GM11168 (cell line): ENCODE data around the gene IL18RAP.

Experiments
- in situ Hi-C: fragments of 300-500 bp; cut with MboI; formaldehyde crosslinking; loops from one replicate; pipeline ENCODE4 v1.12.0; 2022; ENCODE audit warnings: low sequenced_read_pairs; ENCODE audit not compliant: unreplicated experiment

IL18RAP gene

DNA sequence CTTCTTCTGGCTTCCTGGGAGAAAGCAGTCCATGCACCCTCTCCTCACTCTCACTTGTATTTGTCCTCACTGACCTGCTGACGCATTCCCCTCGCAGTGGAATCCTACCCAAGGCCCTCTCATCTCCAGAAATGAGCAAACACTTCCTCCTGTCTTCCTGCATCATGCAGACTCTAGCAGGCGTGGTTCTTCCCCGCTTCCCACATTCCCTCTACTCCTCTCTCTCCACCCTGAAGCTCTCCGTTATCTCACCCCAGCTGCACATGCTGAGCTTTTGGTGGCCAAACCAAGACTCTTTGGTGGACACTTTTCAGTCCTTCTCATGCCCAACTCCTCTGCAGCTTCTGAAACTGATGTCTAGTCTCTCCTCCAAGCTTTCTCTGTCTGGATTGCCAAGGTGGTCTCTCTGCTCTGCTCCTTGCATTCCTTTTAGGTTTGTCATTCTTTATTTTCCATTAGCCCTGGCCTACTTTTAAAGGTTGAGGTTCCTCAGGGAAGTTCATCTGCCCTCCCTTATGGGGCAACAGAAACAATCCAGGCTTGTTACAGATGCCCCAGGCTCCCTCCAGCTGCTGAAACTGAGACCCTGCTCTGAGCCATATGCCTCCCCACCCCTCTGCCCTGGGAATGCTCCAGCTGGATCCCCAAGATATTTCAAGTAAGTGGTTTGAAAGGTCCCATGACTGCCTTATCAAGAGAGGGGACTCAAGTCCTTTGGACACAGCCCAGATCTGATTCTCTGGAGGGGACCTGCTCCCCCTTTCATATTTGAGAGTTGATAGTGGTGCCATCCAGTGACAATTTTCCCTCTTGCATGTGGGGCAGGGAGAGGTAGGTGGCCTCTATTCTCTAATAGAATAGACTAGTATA lies 835 bp upstream of the IL18RAP start:
- in situ Hi-C loops: no loop called here

DNA sequence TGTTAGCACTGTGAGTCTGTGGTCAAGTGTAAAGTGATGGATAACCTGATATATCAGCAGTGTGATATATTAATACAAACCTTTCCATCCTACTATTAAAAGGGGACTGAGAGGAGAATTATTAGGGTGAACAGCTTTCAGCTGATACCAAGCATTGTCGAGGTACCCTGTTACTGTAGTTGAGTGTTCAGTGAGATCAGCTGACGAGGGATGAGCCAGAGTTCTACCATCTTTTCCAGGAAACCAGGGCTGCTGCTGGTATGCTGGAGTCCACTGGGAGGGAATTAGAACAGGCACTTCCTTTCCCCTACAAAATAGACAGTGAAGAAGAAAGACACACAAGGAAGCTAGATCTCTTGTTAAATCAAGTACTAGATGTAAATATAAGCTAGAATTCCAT lies 408 bp downstream of the IL18RAP start:
- in situ Hi-C loops: no loop called here

DNA sequence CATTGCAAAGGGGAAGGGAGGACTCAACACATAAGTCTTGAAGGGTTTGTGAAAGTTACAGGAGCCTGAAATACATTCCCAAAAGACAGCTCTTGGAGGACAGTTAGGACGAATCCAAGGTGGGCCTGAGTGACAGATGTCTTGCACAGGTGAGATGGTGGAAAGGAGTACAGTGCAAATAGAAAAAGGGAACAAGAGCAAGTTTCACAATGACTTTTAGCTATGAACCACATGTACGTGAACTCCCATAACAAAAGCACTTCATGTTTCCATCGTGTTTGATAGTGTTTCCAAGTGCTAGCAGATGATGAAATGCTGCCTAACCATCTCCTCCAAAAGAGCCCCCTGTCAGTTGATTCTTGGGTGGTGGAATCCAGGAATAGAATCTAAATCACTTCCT lies 1.8 kb downstream of the IL18RAP start:
- in situ Hi-C loops: no loop called here

DNA sequence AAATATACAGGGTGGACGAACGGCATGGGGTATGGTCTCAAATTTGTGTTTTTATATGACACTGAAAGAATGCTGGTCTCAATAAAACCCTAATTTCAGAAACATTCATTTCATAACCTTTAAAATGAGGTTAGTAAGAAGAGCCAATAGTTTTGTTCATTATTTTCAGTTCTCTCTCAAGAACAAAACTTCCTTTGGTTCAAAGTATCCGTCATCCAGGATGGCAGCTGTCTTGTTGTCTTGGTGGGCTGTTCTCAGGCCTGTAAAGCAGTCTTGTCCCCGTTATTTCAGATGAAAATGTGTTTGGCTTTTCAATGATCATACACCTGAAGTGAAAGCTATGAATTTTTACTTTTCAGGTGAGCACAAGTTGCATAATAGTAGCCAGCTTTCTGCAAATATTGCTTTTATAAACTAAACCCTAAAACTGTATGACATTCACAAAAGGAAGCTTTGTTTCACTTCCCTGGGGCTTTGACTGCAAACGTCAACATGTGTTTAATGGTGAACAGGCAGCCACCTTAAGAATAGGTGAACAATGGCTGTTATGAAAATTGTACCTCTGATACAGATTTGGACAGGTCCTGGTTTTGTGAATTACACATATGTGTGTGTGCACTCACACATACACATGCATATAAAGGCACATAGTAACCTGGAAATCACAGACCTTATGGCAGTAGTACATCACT lies 2.6 kb downstream of the IL18RAP start:
- in situ Hi-C loops: no loop called here

DNA sequence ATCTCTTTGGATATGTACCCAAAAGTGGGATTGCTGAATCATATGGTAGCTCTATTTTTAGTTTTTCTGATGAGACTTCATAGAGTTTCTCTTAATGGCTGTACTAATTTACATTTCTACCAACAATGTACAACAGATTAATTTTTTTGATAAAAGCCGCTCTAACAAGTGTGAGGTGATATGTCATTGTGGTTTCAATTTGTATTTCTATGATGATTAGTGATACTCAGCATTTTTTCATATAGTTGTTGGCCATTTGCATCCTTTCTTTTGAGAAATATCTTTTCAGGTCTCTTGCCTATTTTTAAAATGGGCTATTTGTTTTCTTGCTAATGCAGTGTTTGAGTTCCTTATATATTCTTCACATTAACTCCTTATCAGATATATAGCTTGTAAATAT lies 4.3 kb downstream of the IL18RAP start:
- in situ Hi-C loops: no loop called here

- in situ Hi-C loops: no loop called here
These were observed 5.6 kb downstream of the IL18RAP start for GRCh38 chr2:102428573-102428972.

GRCh38 chr2:102432386-102432785 lies 9.4 kb downstream of the IL18RAP start:
- in situ Hi-C loops: no loop called here

DNA sequence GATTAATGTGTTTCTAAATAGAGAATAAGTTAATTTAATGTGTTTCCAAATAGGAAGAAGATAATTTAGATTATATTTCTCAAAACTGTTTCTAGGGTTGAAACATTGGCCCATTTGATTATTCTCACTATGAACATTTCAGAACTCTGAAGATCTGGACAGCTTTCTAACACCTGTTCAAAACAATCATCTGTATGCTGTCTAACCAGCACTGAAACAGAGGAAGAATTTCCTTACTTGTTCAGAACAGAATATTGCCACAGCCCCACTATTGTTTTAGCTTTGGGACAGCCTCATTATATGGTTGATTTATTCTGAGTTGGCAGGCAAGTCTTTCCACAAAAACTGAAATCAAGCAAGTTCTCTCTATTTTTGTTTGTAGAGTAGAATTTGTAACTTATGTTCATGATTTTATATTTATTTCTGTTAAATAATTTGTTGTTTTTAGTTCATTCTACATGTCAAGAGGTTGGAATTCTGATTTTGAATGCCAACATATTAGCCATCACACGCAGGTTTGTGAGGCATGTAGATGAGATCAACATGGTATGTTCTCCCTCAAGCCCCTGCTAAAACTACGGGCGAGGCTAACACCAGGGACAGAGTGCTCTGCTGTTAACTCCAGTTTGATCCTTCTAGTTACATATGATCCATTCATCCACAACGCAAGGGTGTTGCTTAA lies 11.2 kb downstream of the IL18RAP start:
- in situ Hi-C loops: no loop called here

GRCh38 chr2:102434655-102435381 lies 11.9 kb downstream of the IL18RAP start:
- in situ Hi-C loops: loop anchor here (5.0 kb wide), 1 partner anchor 73 kb away; no protein-coding TSS in a partner anchor

DNA sequence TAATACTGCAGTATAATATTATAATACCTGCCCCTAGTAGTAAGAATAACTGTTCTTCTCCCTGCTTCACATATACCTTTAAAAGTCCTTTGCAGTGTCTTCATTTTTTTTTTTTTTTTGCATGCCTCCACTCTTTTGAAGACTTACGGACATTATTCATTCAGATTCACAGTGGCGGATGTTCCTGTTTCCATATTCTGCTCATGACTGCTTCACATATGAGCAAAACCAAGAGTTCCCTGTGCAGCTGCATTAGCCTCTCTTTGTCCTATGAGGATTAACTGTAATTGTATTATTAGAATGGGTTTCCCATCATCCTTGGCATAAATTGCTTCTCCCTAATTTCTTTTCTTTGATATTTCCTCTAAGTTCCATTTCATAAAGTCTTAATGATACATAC lies 12.8 kb downstream of the IL18RAP start:
- in situ Hi-C loops: loop anchor here (5.0 kb wide), 1 partner anchor 73 kb away; no protein-coding TSS in a partner anchor

DNA sequence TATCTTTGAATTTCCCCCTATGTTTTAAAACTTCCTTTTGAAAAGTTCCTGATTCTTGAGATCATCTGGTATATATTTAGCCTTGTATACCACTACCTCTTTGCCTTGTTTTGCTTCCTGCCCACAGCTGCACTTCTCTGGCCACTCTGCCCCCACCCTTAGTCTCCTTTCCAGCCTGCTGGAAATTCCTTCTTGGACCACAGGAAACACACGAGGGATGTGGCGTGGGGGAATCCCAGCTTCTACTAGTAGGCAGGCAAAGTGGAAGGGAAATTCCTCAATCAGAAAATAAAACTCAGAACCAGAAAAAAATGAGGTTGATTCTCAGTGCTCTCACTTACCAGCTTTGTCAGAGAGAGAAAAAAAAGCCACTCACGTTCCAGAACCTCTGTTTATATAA lies 13.4 kb downstream of the IL18RAP start:
- in situ Hi-C loops: loop anchor here (5.0 kb wide), 1 partner anchor 74 kb away; no protein-coding TSS in a partner anchor

DNA sequence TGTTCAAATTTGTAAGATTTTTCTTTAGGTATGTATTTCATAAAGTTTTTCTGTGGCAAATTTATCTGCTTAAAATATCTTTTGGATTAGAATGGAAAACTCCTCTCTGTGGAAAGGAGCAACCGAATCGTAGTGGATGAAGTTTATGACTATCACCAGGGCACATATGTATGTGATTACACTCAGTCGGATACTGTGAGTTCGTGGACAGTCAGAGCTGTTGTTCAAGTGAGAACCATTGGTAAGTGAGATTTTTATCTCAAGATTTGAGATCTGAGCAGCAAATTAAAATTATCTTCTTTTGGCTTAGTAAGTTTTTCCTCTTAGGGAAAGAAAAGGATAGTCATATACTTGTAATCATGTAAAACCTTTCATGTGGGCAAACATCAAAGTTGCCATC lies 14.2 kb downstream of the IL18RAP start:
- in situ Hi-C loops: loop anchor here (5.0 kb wide), 1 partner anchor 75 kb away; no protein-coding TSS in a partner anchor

DNA sequence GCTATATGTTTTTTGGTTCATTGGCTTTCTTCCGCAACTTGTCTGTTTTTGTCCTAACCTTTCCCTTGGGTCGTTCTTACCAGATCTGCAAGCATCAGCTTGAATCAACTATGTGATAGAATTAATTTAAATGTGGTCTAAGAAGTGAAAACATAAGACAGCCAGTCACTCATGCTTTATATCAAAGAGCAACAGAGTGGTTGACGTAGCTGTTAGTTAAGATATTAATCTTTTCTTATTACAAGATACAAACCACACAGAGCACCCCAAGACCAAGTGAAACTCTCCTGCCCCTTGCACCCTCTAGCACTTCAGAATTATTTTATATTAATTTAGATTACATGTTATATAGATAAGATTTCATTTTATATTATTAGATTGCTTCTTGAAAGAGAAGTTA lies 15.2 kb downstream of the IL18RAP start:
- in situ Hi-C loops: loop anchor here (5.0 kb wide), 1 partner anchor 76 kb away; no protein-coding TSS in a partner anchor

DNA sequence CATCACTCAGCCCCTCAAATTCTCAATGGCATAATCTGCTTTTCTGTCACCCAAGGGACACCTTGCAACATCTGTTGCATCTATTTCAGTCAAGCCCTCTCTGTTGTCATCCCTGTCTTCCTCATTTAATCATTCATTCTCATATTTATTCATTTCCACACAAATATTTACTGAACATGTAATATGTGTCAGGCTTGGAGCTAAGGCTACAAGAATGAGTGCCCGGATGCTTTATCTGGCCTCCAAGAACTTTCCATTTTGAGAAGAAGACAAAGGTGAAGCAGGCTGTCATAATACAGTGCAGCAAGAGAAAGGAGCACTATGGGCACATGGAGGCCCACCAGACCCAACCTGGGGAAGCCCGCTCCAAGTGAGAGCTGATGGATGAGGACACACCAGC lies 15.6 kb downstream of the IL18RAP start:
- in situ Hi-C loops: loop anchor here (5.0 kb wide), 1 partner anchor 76 kb away; no protein-coding TSS in a partner anchor

GRCh38 chr2:102439065-102439695 lies 16.2 kb downstream of the IL18RAP start:
- in situ Hi-C loops: loop anchor here (5.0 kb wide), 1 partner anchor 77 kb away; no protein-coding TSS in a partner anchor

DNA sequence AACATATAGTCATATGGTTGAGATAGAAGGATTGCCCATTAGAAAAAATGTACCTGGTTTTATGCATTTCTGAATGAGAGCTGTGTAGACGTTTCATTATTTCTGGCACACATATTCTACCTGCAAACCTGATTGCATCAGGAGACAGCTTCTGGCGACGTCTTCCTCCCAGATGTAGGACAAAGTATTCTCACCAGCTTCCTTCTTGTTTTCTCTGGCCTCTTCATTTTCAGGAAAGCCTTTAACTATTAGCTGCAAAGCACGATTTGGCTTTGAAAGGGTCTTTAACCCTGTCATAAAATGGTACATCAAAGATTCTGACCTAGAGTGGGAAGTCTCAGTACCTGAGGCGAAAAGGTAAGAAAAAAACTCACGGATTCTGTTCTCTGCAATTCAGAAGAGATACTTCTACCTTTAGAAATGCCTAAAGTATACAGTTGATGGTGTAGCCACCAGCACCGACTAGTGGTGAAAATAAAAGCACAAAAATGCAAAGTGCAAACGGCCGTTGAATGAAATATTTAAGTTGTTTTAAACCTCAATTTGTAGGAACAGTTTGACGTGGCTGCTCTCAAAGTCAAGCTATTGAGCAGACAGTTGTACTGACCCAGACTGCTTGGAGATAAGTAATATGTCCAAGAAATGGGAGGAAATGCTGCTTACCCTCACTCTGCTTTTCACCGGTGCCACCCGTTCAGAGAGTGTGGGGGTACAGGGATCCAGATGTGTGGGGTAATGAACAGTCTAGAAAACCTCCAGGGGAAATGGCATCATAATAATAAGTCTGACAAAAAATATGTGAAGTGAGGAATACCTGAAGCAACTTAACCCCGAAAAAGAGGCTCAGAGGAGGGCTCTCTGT lies 20.2 kb downstream of the IL18RAP start:
- in situ Hi-C loops: loop anchor here (10.0 kb wide), 2 partner anchors 188 to 418 kb away; no protein-coding TSS in a partner anchor

DNA sequence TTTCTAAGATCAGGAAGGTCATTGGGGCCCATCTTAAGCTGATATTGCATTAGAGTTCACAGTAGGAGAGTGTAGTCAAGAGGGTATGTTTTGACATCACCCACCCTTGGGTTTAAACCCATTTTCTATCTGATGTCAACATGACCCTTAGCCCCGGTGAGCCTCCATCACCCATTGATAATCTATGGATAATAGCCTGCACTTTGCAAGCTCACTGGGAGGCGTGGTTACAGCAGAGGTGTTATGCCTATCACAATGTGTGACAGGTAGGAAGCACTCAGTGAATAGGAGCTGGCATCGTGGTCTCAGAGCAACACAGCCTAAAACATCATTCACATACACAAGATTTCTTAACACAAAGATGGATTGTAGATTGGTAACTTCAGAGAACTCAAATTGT lies 21.3 kb downstream of the IL18RAP start:
- in situ Hi-C loops: loop anchor here (10.0 kb wide), 2 partner anchors 189 to 419 kb away; no protein-coding TSS in a partner anchor

DNA sequence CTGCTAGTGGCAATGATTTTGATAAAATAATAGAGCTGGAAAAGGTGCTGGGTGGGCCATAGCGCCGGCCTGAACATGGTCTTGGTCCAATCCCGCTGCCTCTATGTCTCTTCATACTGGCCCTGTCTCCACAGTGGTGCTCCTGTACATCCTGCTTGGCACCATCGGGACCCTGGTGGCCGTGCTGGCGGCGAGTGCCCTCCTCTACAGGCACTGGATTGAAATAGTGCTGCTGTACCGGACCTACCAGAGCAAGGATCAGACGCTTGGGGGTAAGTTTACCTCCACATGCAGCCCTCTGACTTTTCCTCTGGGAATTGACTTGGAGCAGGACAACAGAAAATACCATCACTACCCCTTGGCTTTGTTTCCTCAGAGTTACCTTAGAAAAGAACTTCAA lies 24.0 kb downstream of the IL18RAP start:
- in situ Hi-C loops: loop anchor here (10.0 kb wide), 2 partner anchors 192 to 422 kb away; no protein-coding TSS in a partner anchor
